ENCODE results near the gene CKMT2.

DNA sequence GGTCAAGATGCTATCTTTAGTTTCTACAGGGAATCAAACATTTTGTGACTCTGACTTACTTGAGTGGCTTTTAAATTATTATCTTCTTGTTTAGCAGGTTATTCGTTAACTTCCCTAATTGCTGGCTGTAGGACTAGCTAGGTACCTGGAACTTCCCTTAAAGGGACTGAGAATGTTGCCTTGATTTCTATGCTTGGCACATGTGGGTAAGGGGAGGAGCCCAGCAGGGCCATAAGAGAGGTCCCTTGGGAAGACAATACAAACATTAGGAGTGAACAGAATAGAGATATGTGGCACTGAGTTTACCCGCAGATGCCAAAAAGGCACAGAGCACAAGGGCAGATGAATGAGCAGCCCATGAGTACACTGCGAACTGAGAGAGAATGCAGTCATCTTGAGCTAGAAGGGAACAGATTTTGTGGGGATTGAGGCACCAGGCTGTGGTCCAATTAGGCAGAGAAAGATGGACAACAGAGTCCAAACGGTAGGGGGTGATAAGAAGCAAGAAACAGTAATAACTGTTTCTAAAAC lies 9.8 kb downstream of the CKMT2 start:
- TF ChIP-seq POLR2AphosphoS5 (IDR thresholded peaks at IDR 0.05) (no peak), POLR2A (IDR thresholded peaks at IDR 0.05) (no peak), EP300 (IDR thresholded peaks at IDR 0.05) (no peak)
- TF ChIP-seq, protein P1, sequence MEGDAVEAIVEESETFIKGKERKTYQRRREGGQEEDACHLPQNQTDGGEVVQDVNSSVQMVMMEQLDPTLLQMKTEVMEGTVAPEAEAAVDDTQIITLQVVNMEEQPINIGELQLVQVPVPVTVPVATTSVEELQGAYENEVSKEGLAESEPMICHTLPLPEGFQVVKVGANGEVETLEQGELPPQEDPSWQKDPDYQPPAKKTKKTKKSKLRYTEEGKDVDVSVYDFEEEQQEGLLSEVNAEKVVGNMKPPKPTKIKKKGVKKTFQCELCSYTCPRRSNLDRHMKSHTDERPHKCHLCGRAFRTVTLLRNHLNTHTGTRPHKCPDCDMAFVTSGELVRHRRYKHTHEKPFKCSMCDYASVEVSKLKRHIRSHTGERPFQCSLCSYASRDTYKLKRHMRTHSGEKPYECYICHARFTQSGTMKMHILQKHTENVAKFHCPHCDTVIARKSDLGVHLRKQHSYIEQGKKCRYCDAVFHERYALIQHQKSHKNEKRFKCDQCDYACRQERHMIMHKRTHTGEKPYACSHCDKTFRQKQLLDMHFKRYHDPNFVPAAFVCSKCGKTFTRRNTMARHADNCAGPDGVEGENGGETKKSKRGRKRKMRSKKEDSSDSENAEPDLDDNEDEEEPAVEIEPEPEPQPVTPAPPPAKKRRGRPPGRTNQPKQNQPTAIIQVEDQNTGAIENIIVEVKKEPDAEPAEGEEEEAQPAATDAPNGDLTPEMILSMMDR (IDR thresholded peaks at IDR 0.05): no peak

All from suprapubic skin (tissue), 4 donors.